Osteoblast (primary cell): ENCODE results near the gene USP53. TPM values are rescaled to one million over a fixed set of nuclear protein-coding genes. Genes with fewer than 3 reads are reported as not detected.

Experiments used
- DNase-seq: peaks from one replicate; pipeline ENCODE4 v3.0.0; 2011; ENCODE audit warnings: low spot score, mixed read lengths; ENCODE audit not compliant: insufficient read length; ENCODE audit errors: missing footprints
- H2AFZ ChIP-seq: 2 replicates; pipeline ENCODE4 v1.6.0; 2011; ENCODE audit warnings: mild to moderate bottlenecking, low read length
- H3K27ac ChIP-seq: 2 replicates; pipeline ENCODE4 v1.5.1; 2011; ENCODE audit warnings: mild to moderate bottlenecking, low read depth, low read length, moderate library complexity
- H3K27me3 ChIP-seq: 2 replicates; pipeline ENCODE4 v1.6.0; 2012; ENCODE audit warnings: mild to moderate bottlenecking, control low read depth, inconsistent platforms, low read length, moderate library complexity; ENCODE audit not compliant: insufficient read depth
- H3K36me3 ChIP-seq: 2 replicates; pipeline ENCODE4 v1.5.1; 2011; ENCODE audit warnings: mild to moderate bottlenecking, low read length, control low read depth, moderate library complexity; ENCODE audit not compliant: insufficient read depth
- H3K4me1 ChIP-seq: 2 replicates; pipeline ENCODE4 v1.5.1; 2011; ENCODE audit warnings: mild to moderate bottlenecking, low read length, control low read depth, moderate library complexity; ENCODE audit not compliant: insufficient read depth
- H3K4me2 ChIP-seq: 2 replicates; pipeline ENCODE4 v1.6.0; 2011; ENCODE audit warnings: mild to moderate bottlenecking, low read length; ENCODE audit not compliant: insufficient read depth
- H3K4me3 ChIP-seq: fragments of 200-600 bp; sonication (generic); 3 replicates; pipeline ENCODE4 v1.5.1; 2012; ENCODE audit warnings: mild to moderate bottlenecking, low read length, inconsistent platforms; ENCODE audit not compliant: insufficient read depth
- H3K79me2 ChIP-seq: 2 replicates; pipeline ENCODE4 v1.6.0; 2012; ENCODE audit warnings: mild to moderate bottlenecking, low read length, control low read depth, inconsistent platforms; ENCODE audit not compliant: insufficient read depth
- H3K9me3 ChIP-seq: 2 replicates; pipeline ENCODE4 v1.5.1; 2011; ENCODE audit warnings: low read depth, low read length, control low read depth
- H4K20me1 ChIP-seq: 2 replicates; pipeline ENCODE4 v1.6.0; 2012; ENCODE audit warnings: mild to moderate bottlenecking, low read length, control low read depth; ENCODE audit not compliant: insufficient read depth
- CTCF ChIP-seq: IDR thresholded peaks from 2 replicates; pipeline ENCODE4 v1.5.1; 2011; ENCODE audit warnings: mild to moderate bottlenecking, low read depth, low read length, moderate library complexity; ENCODE audit errors: extremely low read depth
- total RNA-seq: library from RNA; depleted of rRNA; stranded (reverse); fragments of >200 nt; gene quantifications from 2 replicates; pipeline ENCODE4 v1.2.3, GENCODE V29; 2012

Gene USP53
- total RNA-seq, 1 donor = 61.9 TPM

GRCh38 chr4:119300101-119300978, 87.8 kb downstream of the USP53 start:
- H3K79me2 ChIP-seq = peaks cover 37% of the 10 kb centered on the region
- H2AFZ ChIP-seq = peak overlapping the region; percentile 96
- peak overlapping the region; percentile 84 for H3K4me2 ChIP-seq
- TF ChIP-seq CTCF = no peak
- peaks cover 22% of the 10 kb centered on the region for H3K36me3 ChIP-seq
- H3K4me3 ChIP-seq = peak overlapping the region; percentile 93
- H3K4me1 ChIP-seq = peaks cover 10% of the 10 kb centered on the region
- H3K9me3 ChIP-seq = no peaks in the 10 kb centered on the region
- no peaks in the 10 kb centered on the region for H4K20me1 ChIP-seq
- peak overlapping the region; percentile 96 for H3K27ac ChIP-seq
- no peaks in the 10 kb centered on the region for H3K27me3 ChIP-seq
- peak; percentile 93 for DNase-seq

DNA sequence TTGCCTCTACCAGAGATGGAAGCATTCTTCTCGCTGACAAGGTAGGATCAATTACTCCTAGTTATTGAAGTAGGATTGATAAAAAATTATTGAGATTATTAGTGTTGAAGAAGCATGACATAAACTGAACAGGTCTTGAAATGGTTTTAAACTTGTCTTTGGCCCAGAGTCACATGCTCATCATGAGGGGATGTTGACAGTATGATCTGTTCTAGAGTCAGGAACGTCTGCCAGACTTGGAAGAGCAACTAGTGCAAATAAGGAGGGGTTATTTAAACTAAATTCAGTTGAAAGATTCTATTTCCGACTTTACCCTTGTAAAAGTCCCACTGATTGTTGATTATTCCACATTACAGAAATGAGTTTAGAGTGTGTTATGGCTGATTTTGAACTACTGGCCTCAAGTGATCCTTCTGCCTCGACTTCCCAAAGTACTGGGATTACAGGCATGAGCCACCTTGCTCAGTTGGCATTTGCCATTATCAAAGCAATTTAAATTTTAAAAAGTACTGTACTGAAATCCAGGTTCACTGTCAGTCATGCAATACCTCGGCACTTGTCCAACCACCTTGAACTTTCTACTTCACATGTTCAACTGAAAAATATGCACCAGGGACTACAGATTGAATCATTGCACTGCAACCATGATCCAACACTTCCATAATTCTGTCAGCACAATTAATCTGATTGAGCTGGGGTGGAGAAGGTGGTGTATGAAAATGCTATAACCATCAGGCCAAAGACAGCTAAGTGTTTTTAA, 89.7 kb downstream of the USP53 start:
- Histone ChIP-seq H3K4me3 (no peak overlapping the region), H3K4me2 (no peak overlapping the region), H3K27ac (no peak overlapping the region), H3K27me3 (no peaks in the 10 kb centered on the region), H3K36me3 (peaks cover 8% of the 10 kb centered on the region), H3K9me3 (no peaks in the 10 kb centered on the region), H4K20me1 (no peaks in the 10 kb centered on the region), H3K4me1 (peaks cover 10% of the 10 kb centered on the region), H2AFZ (no peak overlapping the region), H3K79me2 (peaks cover 25% of the 10 kb centered on the region)
- no peak for TF ChIP-seq CTCF
- no peak for DNase-seq

DNA sequence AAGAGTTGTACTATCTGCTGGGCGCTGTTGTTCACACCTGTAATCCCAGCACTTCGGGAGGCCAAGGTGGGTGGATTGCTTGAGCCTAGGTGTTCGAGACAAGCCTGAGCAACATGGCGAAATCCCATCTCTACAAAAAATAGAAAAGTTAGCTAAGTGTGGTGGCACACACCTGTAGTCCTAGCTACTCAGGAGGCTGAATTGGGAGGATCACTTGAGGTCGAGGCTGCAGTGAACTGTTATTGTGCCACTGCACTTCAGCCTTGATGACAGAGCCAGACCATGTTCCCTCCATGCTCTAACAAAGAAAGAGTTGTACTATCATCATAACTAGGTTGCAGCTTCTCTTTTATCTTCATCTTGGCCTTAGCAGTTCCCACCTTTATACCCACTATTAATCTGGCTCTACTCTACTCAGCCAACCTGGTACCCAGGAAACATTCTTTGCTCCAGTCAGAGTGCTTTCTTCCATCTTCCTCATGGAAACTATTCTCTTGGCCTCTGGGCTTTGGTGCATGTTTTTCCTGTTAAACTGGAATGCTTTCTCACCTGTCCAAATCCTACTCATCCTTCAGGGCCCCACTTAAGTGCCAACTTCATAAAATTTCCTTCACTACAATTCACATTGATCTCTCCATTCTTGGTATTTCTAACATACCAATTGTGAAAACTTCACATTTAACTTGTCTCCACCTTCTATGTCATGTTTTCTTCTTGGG, 91.2 kb downstream of the USP53 start:
- Histone ChIP-seq H4K20me1 (no peaks in the 10 kb centered on the region), H3K4me1 (peaks cover 5% of the 10 kb centered on the region), H3K9me3 (no peaks in the 10 kb centered on the region), H3K27ac (no peak overlapping the region), H2AFZ (no peak overlapping the region), H3K36me3 (no peaks in the 10 kb centered on the region), H3K4me2 (no peak overlapping the region), H3K27me3 (no peaks in the 10 kb centered on the region), H3K79me2 (peaks cover 10% of the 10 kb centered on the region), H3K4me3 (no peak overlapping the region)
- TF ChIP-seq CTCF = no peak
- DNase-seq = no peak

- Histone ChIP-seq H2AFZ (no peak overlapping the region), H3K79me2 (peaks cover 4% of the 10 kb centered on the region), H3K27me3 (no peaks in the 10 kb centered on the region), H3K4me1 (no peaks in the 10 kb centered on the region), H3K27ac (no peak overlapping the region), H3K9me3 (no peaks in the 10 kb centered on the region), H3K36me3 (no peaks in the 10 kb centered on the region), H4K20me1 (no peaks in the 10 kb centered on the region), H3K4me2 (no peak overlapping the region), H3K4me3 (no peak overlapping the region)
- no peak for TF ChIP-seq CTCF
- no peak for DNase-seq
These were observed 91.9 kb downstream of the USP53 start for GRCh38 chr4:119304431-119304830.
